ENCODE data around the gene GADD45G.

GADD45G gene

DNA sequence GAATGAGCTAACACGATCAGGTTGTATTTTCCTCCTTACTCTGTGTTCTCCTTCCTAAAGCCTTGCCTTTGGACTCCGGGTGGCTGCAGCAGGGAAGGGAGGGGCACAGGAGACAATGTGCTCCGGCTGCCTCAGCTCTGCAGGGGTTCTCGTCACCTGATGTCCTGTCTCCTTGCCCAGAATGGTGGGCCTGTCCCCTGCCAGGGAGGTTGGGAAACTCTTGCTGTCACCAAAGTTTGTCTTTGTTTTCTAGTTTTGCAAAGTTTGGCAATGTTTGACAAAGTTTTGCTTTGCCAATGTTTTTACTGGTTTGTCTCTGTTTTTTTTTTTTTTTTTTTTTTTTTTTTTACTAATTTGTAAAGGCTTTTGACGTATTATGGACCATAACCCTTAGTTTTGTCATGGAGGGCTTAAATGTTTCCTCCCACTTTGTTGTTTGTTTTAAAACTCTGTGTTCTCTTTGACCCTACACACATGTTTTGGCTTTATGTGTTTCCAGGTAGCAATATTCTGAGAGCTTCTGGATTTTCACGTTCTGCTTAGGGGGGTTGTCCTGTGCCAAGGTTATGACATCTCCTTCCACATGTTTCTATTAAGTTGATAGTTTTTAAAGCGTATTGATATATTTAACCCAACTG lies 49.3 kb downstream of the GADD45G start:
- in situ Hi-C loops (cut with MboI; ENCODE audit: low sequenced_read_pairs, unreplicated experiment): no loop called here

DNA sequence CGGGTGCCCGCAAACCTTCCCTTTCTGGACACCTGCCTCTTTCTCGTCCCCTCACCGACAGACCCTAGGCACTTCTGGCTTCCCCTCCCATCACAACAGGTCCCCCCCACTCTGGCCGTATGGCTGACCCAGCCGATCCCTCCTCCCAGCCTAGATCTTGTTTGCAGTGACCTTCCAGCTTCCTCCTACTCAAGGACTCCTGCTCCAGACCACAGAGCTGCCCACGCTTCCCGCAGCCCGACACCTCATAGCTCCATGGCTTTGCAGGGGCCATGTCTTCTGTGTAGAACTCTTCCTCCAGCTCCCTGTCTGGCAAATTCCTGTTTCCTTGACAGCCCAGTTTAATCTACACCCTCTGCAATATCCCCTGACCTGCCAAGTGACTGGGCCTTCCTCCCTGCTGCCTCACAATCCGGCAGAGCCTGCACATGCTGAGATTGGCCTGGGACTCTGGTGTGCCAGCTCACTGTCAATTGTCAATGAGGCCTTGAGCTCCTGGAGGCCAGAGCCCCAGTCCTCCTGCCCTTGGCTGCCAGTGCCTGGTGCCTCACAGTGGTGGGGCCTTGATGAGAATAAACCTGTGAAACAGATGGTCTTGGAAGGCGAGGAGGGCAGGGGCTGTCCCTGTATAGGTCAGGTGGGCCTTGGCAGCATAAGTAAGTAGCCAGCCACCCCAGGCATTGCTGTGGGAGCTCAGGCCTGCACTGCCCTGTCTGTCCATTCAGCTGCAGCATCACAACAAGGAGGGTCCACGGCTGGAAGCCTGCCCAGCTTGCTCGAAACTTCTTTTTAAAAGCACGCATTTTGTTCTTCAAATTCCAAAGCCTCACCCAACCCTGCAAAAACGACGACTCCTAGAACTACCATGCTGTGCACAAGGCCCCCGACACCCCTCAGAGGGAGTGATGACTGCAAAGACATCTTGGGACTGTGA lies 50.5 kb downstream of the GADD45G start:
- TF ChIP-seq, protein P1, sequence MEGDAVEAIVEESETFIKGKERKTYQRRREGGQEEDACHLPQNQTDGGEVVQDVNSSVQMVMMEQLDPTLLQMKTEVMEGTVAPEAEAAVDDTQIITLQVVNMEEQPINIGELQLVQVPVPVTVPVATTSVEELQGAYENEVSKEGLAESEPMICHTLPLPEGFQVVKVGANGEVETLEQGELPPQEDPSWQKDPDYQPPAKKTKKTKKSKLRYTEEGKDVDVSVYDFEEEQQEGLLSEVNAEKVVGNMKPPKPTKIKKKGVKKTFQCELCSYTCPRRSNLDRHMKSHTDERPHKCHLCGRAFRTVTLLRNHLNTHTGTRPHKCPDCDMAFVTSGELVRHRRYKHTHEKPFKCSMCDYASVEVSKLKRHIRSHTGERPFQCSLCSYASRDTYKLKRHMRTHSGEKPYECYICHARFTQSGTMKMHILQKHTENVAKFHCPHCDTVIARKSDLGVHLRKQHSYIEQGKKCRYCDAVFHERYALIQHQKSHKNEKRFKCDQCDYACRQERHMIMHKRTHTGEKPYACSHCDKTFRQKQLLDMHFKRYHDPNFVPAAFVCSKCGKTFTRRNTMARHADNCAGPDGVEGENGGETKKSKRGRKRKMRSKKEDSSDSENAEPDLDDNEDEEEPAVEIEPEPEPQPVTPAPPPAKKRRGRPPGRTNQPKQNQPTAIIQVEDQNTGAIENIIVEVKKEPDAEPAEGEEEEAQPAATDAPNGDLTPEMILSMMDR (IDR thresholded peaks at IDR 0.05; ENCODE audit: borderline replicate concordance, control extremely low read depth, extremely low read depth, insufficient read depth, missing control alignments): no peak
- DNase-seq (ENCODE audit: low spot score): no peak

More for the DNA sequence above, 49.3 kb downstream of the GADD45G start:
- no peak for DNase-seq (ENCODE audit: low spot score)
- TF ChIP-seq, protein P1 (IDR thresholded peaks at IDR 0.05; ENCODE audit: borderline replicate concordance, control extremely low read depth, extremely low read depth, insufficient read depth, missing control alignments): no peak

More for the DNA sequence above, 50.5 kb downstream of the GADD45G start:
- in situ Hi-C loops (cut with MboI; ENCODE audit: low sequenced_read_pairs, unreplicated experiment): no loop called here

Measured in GM13976 (cell line).